Measurements from ENCODE around the gene IQCK.

The IQCK gene

GRCh38 chr16:19808061-19808641 lies 90.1 kb downstream of the IQCK start:
- no peaks in the 10 kb centered on the region for H3K79me2 ChIP-seq (ENCODE audit: insufficient read depth, low read length)
- no peaks in the 10 kb centered on the region for H4K20me1 ChIP-seq (ENCODE audit: low read depth, low read length)
- no peaks in the 10 kb centered on the region for H3F3A ChIP-seq (ENCODE audit: insufficient read depth)
- no peak overlapping the region for H3K9ac ChIP-seq (ENCODE audit: low read length)
- no peaks in the 10 kb centered on the region for H3K9me2 ChIP-seq (replicated peaks; ENCODE audit: insufficient read depth, low read length)
- H3K9me3 ChIP-seq (ENCODE audit: insufficient read depth, low read length), result peaks cover 13% of the 10 kb centered on the region; the same call in 1 of the 2 replicates
- no peaks in the 10 kb centered on the region; the same call in 1 of the 2 replicates for H3K27me3 ChIP-seq (ENCODE audit: low read length)
- no peak overlapping the region for H3K4me2 ChIP-seq (ENCODE audit: low read depth, low read length, poor library complexity, severe bottlenecking)
- no peak overlapping the region for H3K27ac ChIP-seq (ENCODE audit: low read depth, low read length)
- TF ChIP-seq CTCF (IDR thresholded peaks at IDR 0.05; ENCODE audit: insufficient read depth, low read length, poor library complexity, severe bottlenecking), result no peak
- TF ChIP-seq EZH2phosphoT487 (conservative IDR thresholded peaks at IDR 0.05; ENCODE audit: low read length), result no peak
- H2AFZ ChIP-seq (ENCODE audit: low read depth, low read length, severe bottlenecking), result no peak overlapping the region
- H3K4me3 ChIP-seq (ENCODE audit: insufficient read depth, low read length, poor library complexity, severe bottlenecking), result no peak overlapping the region
- no peaks in the 10 kb centered on the region for H3K36me3 ChIP-seq (ENCODE audit: low read length)

- Histone ChIP-seq H3K9me3 (ENCODE audit: insufficient read depth, low read length) (peaks cover 13% of the 10 kb centered on the region; the same call in 1 of the 2 replicates), H3K36me3 (ENCODE audit: low read length) (no peaks in the 10 kb centered on the region), H3K27ac (ENCODE audit: low read depth, low read length) (no peak overlapping the region), H3K9ac (ENCODE audit: low read length) (no peak overlapping the region), H3K9me2 (replicated peaks; ENCODE audit: insufficient read depth, low read length) (no peaks in the 10 kb centered on the region), H3K4me3 (ENCODE audit: insufficient read depth, low read length, poor library complexity, severe bottlenecking) (no peak overlapping the region), H2AFZ (ENCODE audit: low read depth, low read length, severe bottlenecking) (no peak overlapping the region), H3F3A (ENCODE audit: insufficient read depth) (no peaks in the 10 kb centered on the region), H3K27me3 (ENCODE audit: low read length) (no peaks in the 10 kb centered on the region; the same call in 1 of the 2 replicates), H3K79me2 (ENCODE audit: insufficient read depth, low read length) (no peaks in the 10 kb centered on the region), H4K20me1 (ENCODE audit: low read depth, low read length) (no peaks in the 10 kb centered on the region), H3K4me2 (ENCODE audit: low read depth, low read length, poor library complexity, severe bottlenecking) (no peak overlapping the region)
- TF ChIP-seq EZH2phosphoT487 (conservative IDR thresholded peaks at IDR 0.05; ENCODE audit: low read length) (no peak), CTCF (IDR thresholded peaks at IDR 0.05; ENCODE audit: insufficient read depth, low read length, poor library complexity, severe bottlenecking) (no peak)
These were observed 91.1 kb downstream of the IQCK start for GRCh38 chr16:19809121-19809635.

- H3K27me3 ChIP-seq (ENCODE audit: low read length), result no peaks in the 10 kb centered on the region; the same call in 1 of the 2 replicates
- H2AFZ ChIP-seq (ENCODE audit: low read depth, low read length, severe bottlenecking), result no peak overlapping the region
- no peaks in the 10 kb centered on the region for H3K9me2 ChIP-seq (replicated peaks; ENCODE audit: insufficient read depth, low read length)
- H4K20me1 ChIP-seq (ENCODE audit: low read depth, low read length), result no peaks in the 10 kb centered on the region
- no peak overlapping the region for H3K4me3 ChIP-seq (ENCODE audit: insufficient read depth, low read length, poor library complexity, severe bottlenecking)
- no peak for TF ChIP-seq EZH2phosphoT487 (conservative IDR thresholded peaks at IDR 0.05; ENCODE audit: low read length)
- TF ChIP-seq CTCF (IDR thresholded peaks at IDR 0.05; ENCODE audit: insufficient read depth, low read length, poor library complexity, severe bottlenecking), result no peak
- no peaks in the 10 kb centered on the region for H3K79me2 ChIP-seq (ENCODE audit: insufficient read depth, low read length)
- no peak overlapping the region for H3K9ac ChIP-seq (ENCODE audit: low read length)
- H3K9me3 ChIP-seq (ENCODE audit: insufficient read depth, low read length), result peaks cover 13% of the 10 kb centered on the region; the same call in 1 of the 2 replicates
- no peaks in the 10 kb centered on the region for H3K36me3 ChIP-seq (ENCODE audit: low read length)
- H3K4me2 ChIP-seq (ENCODE audit: low read depth, low read length, poor library complexity, severe bottlenecking), result no peak overlapping the region
- H3F3A ChIP-seq (ENCODE audit: insufficient read depth), result no peaks in the 10 kb centered on the region
- H3K27ac ChIP-seq (ENCODE audit: low read depth, low read length), result no peak overlapping the region
These were observed 91.6 kb downstream of the IQCK start for GRCh38 chr16:19809693-19810092.

All from SU-DHL-6 (cell line).